GM19099 (cell line): ENCODE data around the gene CTBS.

Experiments
- POLR2A ChIP-seq: IDR thresholded peaks from 3 replicates; pipeline ENCODE4 v1.6.1; 2011; ENCODE audit warnings: low read depth; ENCODE audit not compliant: insufficient read length; ENCODE audit errors: extremely low read depth

Gene CTBS

GRCh38 chr1:84573967-84574842, at the start of gene CTBS:
Gene CTBS, minus strand, starts transcription at chr1:84574440. Its CDS starts 25 bp downstream, at chr1:84574415.
- TF ChIP-seq POLR2A = peak; percentile 98

GRCh38 chr1:84621553-84621952, 47.3 kb upstream of the CTBS start:
- no peak for TF ChIP-seq POLR2A

GRCh38 chr1:84620720-84621313, 46.6 kb upstream of the CTBS start:
- no peak for TF ChIP-seq POLR2A

- no peak for TF ChIP-seq POLR2A
Observed at GRCh38 chr1:84619383-84620102, 45.3 kb upstream of the CTBS start.

GRCh38 chr1:84617349-84617748, 43.1 kb upstream of the CTBS start:
- no peak for TF ChIP-seq POLR2A

GRCh38 chr1:84615790-84616189, 41.5 kb upstream of the CTBS start:
- no peak for TF ChIP-seq POLR2A

- TF ChIP-seq POLR2A = no peak
Observed at GRCh38 chr1:84613887-84614286, 39.6 kb upstream of the CTBS start.

GRCh38 chr1:84613026-84613425, 38.8 kb upstream of the CTBS start:
- TF ChIP-seq POLR2A = no peak

- TF ChIP-seq POLR2A = no peak
Observed at GRCh38 chr1:84611796-84612195, 37.6 kb upstream of the CTBS start.

GRCh38 chr1:84611091-84611490, 36.9 kb upstream of the CTBS start:
- no peak for TF ChIP-seq POLR2A

- TF ChIP-seq POLR2A = no peak
Observed at GRCh38 chr1:84606977-84607376, 32.7 kb upstream of the CTBS start.

- TF ChIP-seq POLR2A = no peak
Observed at GRCh38 chr1:84605157-84605556, 30.9 kb upstream of the CTBS start.

- no peak for TF ChIP-seq POLR2A
Observed at GRCh38 chr1:84603941-84604830, 29.9 kb upstream of the CTBS start.

- TF ChIP-seq POLR2A = no peak
Observed at GRCh38 chr1:84603223-84603622, 29.0 kb upstream of the CTBS start.

- no peak for TF ChIP-seq POLR2A
Observed at GRCh38 chr1:84600796-84601195, 26.6 kb upstream of the CTBS start.
